Left ventricle myocardium inferior (tissue), 1 donor: ENCODE measurements around the gene PXN. TPM values are rescaled to one million over a fixed set of nuclear protein-coding genes. Genes with fewer than 3 reads are reported as not detected.
"Not testable (repeated sequence)": the region's sequence is repeated elsewhere in the genome, so short reads cannot be mapped to it uniquely, and the experiment has no call there.

Experiments
- DNase-seq: peaks from one replicate; pipeline ENCODE4 v3.0.0-alpha.2; 2020
- H3K27ac ChIP-seq: fragments of 200-600 bp; replicated peaks from 2 replicates; pipeline ENCODE4 v1.8.0; 2021
- H3K27me3 ChIP-seq: fragments of 200-600 bp; 2 replicates; pipeline ENCODE4 v1.8.0; 2021; ENCODE audit warnings: low read depth
- H3K36me3 ChIP-seq: fragments of 200-600 bp; 2 replicates; pipeline ENCODE4 v1.8.0; 2021
- H3K4me1 ChIP-seq: fragments of 200-600 bp; 2 replicates; pipeline ENCODE4 v1.8.0; 2021
- H3K4me3 ChIP-seq: fragments of 200-600 bp; 2 replicates; pipeline ENCODE4 v1.8.0; 2021; ENCODE audit warnings: mild to moderate bottlenecking, moderate library complexity
- H3K9me3 ChIP-seq: fragments of 200-600 bp; replicated peaks from 2 replicates; pipeline ENCODE4 v1.8.0; 2021
- intact Hi-C: fragments of 100-400 bp; cut with micrococcal nuclease; formaldehyde crosslinking; loops from one replicate; pipeline ENCODE4 v1.11.0; 2022
- total RNA-seq: library from RNA; stranded (reverse); fragmentation: NEBNext Ultra II Directional; extraction: Animal tissue kit (Norgen Biotek cat#: 25700); gene quantifications from one replicate; pipeline ENCODE4 v1.2.1, GENCODE V29; 2021
- TF ChIP-seq, protein P1 (sequence below): fragments of 200-600 bp; IDR thresholded peaks from 2 replicates; pipeline ENCODE4 v1.8.0; 2021; ENCODE audit warnings: antibody characterized with exemption, mild to moderate bottlenecking, borderline replicate concordance
- donor health status: DM: no; HTN: yes; CAD: no; lungs with severe emphysema.

The PXN gene
- total RNA-seq, 1 donor from 2014 or later, result 59.8 TPM

DNA sequence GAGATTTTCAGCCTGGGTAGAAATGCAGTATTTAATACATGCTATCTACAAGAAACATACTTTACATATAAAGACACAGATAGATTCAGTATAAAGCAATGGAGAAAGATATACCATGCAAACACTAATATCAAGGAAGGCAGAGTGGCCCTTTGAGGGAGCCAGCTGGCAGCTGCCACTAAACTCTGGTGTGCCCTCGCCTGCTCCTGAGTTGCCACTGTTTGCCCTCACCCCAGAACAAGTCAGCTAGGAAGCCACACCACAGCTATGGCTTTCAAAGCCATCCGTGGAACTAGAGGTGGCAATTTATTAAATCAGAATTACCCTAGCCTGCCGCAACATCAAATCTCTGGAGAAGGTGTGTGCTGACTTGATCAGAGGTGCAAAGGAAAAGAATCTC, 18.3 kb downstream of the PXN start:
- Histone ChIP-seq H3K4me3 (peak overlapping the region; percentile 61), H3K36me3 (no peaks in the 10 kb centered on the region), H3K27ac (peak overlapping the region; percentile 96), H3K4me1 (peaks cover 98% of the 10 kb centered on the region), H3K27me3 (no peaks in the 10 kb centered on the region), H3K9me3 (no peaks in the 10 kb centered on the region)
- intact Hi-C loops, result no loop called here
- no peak for DNase-seq
- TF ChIP-seq, protein P1, sequence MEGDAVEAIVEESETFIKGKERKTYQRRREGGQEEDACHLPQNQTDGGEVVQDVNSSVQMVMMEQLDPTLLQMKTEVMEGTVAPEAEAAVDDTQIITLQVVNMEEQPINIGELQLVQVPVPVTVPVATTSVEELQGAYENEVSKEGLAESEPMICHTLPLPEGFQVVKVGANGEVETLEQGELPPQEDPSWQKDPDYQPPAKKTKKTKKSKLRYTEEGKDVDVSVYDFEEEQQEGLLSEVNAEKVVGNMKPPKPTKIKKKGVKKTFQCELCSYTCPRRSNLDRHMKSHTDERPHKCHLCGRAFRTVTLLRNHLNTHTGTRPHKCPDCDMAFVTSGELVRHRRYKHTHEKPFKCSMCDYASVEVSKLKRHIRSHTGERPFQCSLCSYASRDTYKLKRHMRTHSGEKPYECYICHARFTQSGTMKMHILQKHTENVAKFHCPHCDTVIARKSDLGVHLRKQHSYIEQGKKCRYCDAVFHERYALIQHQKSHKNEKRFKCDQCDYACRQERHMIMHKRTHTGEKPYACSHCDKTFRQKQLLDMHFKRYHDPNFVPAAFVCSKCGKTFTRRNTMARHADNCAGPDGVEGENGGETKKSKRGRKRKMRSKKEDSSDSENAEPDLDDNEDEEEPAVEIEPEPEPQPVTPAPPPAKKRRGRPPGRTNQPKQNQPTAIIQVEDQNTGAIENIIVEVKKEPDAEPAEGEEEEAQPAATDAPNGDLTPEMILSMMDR, result no peak

DNA sequence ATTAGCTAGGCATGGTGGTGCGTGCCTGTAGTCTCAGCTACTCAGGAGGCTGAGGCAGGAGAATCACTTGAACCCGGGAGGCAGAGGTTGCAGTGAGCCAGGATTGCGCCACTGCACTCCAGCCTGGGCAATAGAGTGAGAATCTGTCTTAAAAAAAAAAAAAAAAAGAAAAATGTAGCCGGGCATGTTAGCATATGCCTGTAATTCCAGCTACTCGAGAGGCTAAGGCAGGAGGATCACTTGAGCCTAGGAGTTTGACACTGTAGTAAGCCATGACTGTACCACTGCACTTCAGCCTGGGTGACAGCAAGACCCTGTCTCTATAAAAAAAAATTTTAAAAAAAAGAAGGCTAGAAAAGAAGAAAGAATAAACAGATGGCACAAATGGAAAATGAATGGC, 18.8 kb downstream of the PXN start:
- peak overlapping the region; percentile 61 for H3K4me3 ChIP-seq
- peaks cover 98% of the 10 kb centered on the region for H3K4me1 ChIP-seq
- H3K36me3 ChIP-seq, H3K27me3 ChIP-seq, intact Hi-C loops, DNase-seq, H3K9me3 ChIP-seq: not testable (repeated sequence)
- H3K27ac ChIP-seq, result peak overlapping the region; percentile 96

DNA sequence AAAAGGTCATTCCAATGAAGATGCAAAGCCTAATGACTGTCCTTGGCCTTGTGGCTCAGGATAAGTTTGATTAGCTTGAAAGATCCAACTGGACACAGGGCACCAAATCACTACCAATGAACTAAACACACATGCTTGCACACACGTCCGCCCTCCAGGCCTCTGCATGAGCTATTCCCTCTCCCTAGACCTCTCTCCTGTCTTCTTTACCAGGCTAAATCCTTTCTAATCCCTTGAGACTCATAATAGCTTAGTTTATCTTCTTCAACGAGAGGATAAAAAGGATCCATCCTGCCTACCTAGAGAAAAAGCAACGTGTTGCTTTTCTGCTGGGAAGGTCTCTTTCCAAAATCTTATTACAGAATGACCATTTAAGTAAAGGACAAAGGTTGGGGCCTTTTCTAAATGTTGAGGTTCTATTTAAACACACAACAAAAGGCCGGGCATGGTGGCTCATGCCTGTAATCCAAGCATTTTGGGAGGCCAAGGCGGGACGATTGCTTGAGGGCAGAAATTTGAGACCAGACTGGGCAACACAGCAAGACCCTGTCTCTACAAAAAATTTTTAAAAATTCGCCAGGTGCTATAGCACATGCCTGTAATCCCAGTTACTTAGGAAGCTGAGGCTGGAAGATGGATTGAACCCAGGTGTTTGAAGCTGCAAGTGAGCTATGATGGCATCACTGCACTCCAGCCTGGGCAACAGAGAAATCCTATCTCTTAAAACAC, 22.4 kb downstream of the PXN start:
- Histone ChIP-seq H3K4me1 (peaks cover 100% of the 10 kb centered on the region), H3K27me3 (no peaks in the 10 kb centered on the region), H3K9me3 (no peaks in the 10 kb centered on the region), H3K4me3 (no peak overlapping the region), H3K36me3 (no peaks in the 10 kb centered on the region), H3K27ac (peak overlapping the region; percentile 96)
- no peak for DNase-seq
- TF ChIP-seq, protein P1, result no peak
- intact Hi-C loops, result no loop called here

DNA sequence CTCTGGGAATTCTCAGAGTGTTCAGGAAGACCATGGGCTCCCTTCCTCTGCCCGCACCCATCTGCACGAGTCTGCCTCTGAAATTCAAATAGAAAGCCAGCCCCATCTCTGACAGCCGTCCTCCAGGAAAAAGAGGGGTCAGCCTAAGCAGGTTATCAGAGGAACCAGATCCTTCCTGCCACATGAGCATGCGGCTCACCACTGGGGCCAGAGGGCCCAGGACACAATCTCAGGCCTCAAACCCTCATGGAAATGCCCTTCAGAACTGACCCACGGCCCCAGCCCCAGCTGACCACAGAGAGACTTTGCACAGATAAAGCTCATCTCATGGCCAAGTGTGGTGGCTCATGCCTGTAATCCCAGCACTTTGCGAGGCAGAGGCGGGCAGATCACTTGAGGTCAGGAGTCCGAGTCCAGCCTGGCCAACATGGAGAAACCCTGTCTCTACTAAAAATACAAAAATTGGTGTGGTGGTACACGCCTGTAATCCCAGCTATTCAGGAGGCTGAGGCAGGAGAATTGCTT, 23.2 kb downstream of the PXN start:
- no peaks in the 10 kb centered on the region for H3K27me3 ChIP-seq
- no peak for DNase-seq
- no peaks in the 10 kb centered on the region for H3K36me3 ChIP-seq
- TF ChIP-seq, protein P1, result no peak
- no peaks in the 10 kb centered on the region for H3K9me3 ChIP-seq
- peaks cover 100% of the 10 kb centered on the region for H3K4me1 ChIP-seq
- H3K27ac ChIP-seq, result peak overlapping the region; percentile 96
- intact Hi-C loops, result no loop called here
- H3K4me3 ChIP-seq, result peak overlapping the region; percentile 40

DNA sequence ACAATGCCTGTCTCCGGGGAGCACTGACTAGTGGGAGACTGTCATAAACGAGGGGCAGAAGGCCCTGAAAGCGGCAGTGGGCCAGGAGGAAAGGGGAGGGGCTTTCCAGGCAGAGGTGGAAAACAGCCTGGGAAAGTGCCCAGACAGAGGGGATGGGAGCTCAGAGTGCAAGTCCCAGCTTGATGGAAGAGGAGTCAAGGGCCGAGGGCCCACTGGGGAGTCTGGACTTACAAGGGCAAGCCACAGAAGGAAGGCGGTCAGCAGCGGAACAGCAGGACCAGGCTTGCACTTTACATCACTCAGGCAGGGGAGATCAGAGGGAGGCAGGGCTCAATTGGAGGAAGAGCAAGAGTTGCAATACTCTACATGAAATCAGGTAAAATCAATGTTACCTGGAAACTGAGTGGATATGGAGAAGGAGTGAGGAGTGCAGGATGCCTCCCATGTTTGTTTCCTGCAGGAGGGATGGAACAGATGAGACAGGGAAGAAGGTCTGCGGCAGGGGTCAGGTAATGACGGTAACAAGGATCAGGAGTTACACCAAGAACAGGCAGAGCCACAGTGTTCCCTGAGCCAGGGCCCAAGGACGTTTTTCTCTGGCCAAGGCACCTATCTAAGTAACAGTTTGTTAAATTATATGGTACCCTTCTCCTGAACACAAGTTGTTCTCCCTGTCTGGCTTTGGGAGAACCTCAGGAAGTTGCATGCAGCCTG, 23.8 kb downstream of the PXN start:
- TF ChIP-seq, protein P1, result no peak
- intact Hi-C loops, result no loop called here
- Histone ChIP-seq H3K4me1 (peaks cover 100% of the 10 kb centered on the region), H3K36me3 (no peaks in the 10 kb centered on the region), H3K4me3 (peak overlapping the region; percentile 40), H3K9me3 (no peaks in the 10 kb centered on the region), H3K27ac (peak overlapping the region; percentile 96), H3K27me3 (no peaks in the 10 kb centered on the region)
- DNase-seq, result no peak

DNA sequence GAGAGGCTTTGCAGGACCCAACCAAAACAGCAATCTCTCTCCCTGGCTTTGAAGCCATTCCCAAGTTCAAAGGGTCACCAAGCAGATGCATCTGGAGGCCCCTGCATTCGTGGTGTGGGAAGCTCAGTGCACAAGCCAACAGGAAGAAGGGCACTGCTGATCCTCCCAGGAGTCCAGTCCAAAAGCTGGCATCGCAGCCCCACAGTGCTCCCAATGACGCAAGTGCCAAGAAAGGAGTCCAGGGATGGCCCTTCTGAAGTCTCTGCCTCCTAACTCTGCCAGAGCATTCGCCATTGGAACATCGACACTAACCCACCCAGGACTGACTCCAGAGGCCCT, 25.1 kb downstream of the PXN start:
- intact Hi-C loops, result no loop called here
- TF ChIP-seq, protein P1, result no peak
- H3K27me3 ChIP-seq, result no peaks in the 10 kb centered on the region
- H3K4me3 ChIP-seq, result peak overlapping the region; percentile 40
- H3K27ac ChIP-seq, result peak overlapping the region; percentile 96
- no peaks in the 10 kb centered on the region for H3K9me3 ChIP-seq
- H3K36me3 ChIP-seq, result no peaks in the 10 kb centered on the region
- H3K4me1 ChIP-seq, result peaks cover 100% of the 10 kb centered on the region
- DNase-seq, result no peak
